NCI-H2196 (cell line): ENCODE results near the gene CPT1B.
"Not testable (repeated sequence)": the region's sequence is repeated elsewhere in the genome, so short reads cannot be mapped to it uniquely, and the experiment has no call there.

Experiments
- DNase-seq: peaks from one replicate; lab custom pipeline; 2025; ENCODE audit not compliant: unreplicated experiment; lab: John Stamatoyannopoulos, UW

CPT1B gene

DNA sequence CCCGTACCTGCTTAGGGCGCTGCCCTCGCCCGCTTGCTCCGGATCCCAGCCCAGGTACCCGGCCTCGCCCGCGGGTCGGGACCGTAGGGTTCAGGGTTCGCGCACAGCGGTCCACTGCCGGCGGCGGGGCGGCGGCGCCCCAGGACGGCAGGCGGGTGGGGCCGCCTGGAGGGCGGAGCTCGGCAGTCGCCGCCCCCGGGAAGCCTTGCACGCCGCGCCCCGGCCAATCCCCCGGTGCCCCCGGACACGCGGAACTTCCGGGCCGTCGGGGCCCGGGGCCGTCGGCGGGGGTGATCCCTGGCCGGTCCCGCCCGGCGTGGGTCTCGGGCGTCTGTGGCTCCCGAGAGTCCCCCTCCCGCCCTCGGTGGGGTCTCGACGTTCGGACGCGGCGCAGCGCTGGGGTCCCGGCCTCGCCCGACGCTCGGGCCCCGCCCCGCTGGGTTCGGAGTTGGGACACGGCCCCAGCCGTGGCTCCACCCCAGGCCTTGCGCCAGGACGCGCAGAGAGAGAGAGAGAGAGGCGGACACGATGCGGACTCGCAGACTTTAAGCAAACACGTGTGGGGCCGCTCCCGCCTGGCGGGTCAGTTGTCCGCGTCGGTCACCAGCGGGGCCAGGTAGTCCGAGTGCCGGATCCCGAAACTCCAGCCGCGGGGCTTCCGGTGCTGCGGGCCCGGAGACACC, 48.2 kb downstream of the CPT1B start, which contains the start of gene TYMP:
TYMP (minus strand) TSS at position 116 of the 683 bp plus-strand sequence. CDS start 303 bp downstream, outside the sequence.
- DNase-seq, result no peak

DNA sequence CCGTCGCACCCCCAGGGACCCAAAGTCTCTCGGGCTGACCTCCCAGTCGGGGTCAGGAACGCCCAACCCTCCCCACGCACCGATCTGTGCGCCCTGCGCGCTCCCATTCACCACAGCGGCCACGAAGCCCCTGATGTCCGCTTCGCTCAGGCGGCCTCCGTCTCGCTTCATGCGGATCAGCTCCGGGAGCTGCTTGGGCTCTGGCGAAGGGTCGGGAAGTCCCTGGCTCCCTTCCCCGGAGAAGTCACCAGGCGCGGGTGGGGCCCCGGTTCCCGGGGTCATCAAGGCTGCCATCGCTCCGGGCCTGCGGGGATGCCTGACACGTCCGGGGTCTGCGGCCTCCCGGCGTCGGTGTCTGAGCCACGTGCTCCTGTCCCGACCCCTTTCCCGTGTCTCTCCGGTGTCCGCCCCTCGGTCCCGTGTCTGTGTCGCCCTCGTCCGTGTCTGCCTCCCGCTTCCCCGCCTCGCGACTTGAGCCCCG, 48.8 kb downstream of the CPT1B start:
- no peak for DNase-seq

DNA sequence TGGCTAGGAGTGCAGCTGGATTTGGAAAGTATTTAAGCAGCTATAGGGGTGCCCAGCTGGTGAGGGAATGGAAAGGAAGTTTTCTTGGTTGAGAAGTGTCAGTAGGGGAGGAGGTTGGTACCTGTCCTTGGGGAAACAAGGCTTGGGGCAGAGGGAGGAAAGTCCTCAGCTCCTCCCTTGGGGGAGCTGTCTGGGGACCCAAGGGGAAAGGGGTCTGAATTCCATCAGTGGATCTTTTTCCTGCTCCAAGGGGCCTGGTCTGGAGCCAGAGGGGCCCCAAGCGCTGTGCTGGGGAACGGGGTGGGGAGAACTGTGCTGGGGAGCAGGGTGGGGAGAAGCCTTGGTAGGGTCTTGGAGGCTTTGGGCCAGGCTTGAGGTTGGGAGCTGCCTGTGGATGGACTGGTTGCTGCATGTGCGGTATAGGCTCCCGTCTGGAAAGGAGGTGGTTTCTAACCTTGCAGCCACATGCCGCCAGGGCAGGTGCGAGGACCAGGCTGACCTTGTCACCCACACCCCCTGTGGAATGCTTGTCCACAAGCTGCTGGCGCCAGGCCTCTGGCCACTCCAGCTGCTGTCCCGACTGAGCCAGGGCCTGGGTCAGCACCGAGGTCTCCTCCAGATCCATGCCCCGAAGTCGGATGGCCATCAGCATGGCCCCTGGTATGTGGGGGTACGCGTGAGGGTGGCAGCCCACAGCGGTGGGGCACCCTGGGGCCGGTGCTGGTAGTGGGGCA, 49.4 kb downstream of the CPT1B start:
- DNase-seq, result no peak

DNA sequence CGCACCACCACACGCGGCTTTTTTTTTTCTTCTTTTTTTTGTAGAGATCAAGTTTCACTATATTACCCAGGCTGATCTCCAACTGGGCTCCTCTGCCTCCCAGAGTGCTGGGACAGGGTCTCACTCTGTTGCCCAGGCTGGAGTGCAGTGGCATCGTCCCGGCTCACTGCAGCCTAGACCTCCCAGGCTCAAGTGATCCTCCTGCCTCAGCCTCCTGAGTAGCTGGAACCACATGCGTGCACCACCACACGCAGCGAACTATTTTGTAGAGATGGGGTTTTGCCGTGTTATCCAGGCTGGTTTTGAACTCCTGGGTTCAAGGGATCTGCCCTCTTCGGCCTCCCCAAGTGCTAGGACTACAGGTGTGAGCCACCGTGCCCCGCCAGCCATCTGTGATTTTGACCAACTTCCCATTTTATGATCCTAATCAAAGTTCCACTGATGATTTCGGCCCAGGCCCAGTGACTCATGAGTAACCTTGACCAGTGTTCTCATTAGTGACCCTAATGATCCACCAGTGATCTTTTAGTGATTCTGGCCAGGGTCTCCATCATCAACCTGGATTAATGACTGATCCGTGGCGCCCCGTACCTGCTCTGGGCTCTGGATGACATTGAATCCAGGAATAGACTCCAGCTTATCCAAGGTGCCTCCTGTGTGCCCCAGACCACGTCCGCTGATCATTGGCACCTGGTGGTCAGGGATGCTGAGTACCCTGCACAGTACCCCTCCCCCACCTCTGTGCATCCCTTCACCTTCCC, 50.1 kb downstream of the CPT1B start:
- DNase-seq, result no peak

DNA sequence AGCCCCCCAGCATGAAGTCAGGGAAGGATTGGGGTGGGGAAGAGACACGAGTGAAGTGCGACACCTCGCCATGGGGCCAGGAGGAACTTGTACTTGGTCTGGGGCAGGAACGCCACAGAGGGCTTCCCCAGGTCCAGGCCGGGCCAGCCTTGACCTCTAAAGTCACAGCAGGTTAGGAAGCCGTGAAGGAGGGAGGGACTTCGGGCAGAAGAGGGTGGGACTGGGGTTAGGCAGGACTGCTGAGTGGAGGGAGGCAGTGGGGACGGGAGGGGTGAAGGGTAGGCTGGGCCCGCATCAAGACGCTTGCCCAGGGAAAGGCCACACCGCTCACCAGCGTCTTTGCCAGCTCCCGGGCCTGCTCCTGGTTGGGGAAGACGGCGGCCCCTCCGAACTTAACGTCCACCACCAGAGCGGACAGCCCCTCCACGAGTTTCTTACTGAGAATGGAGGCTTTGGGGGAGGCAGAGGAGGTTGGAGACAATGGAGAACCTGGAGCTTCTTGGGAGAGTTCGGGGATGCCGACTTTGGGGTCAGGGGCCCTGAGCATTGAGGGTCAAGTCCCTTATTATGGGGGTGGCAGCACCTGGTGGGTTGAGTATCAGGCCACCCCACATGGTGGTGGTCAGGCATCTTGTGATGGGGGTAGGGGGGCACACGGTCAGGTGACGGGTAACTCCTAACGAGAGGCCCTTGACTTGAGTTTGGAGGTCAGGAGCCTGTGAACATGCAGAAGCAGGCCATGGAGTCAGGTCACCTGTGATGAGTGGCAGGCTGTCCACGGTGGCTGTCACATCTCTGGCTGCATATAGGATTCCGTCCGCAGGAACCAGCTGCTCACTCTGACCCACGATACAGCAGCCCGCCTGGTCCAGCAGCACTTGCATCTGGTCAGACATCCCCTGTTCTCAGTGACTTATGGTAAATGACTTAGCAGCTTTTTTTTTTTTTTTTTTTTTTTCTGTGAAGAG, 51.1 kb downstream of the CPT1B start:
- no peak for DNase-seq

DNA sequence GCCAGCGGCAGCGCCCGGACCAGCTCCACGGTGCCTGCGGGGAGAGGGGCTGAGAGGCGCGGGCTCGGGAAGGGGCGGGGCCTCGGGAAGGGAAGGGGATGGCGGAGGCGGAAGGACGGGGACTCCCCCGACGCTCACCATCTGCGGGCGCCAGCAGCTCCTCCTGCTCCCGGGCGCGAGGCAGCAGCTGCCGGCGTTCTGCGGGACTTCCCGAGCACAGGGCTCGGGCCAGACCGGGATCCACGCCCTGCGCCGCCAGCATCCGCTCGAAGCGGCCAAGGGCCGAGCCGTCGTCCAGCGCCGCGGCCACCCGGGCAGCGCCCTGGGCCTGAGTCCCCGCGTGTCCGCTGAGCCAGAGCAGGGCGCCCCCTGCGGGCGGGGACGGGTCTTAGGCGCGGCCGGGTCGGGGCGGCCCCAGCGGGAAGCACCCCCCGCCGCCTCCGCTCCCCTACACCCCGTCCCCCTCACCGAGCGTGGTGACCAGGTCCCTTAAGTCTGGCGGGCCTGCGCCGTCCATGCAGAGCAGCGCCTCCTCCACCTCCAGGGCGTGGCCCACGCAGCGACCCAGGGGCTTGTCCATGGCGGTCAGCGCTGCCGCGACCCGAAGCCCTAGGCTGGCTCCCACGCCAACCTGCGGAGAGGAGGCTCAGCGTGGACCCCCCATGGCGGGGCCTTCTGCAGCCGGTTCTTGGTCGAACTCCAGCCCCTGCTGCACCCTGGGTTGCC, 52.0 kb downstream of the CPT1B start:
- DNase-seq, result peak; percentile 50

DNA sequence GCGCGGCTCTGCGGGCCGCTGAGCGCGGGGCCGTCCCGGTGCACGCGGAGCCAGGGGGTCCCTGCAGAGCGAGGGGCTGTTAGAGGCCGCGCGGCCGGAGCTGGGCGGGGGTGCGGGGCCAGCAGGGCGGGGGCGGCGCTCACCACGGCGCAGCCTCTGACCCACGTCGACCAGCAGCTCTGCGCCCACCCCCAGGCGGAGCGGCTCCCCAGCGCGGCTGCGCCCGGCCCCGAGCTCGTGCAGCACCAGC, 52.4 kb downstream of the CPT1B start:
- no peak for DNase-seq

DNA sequence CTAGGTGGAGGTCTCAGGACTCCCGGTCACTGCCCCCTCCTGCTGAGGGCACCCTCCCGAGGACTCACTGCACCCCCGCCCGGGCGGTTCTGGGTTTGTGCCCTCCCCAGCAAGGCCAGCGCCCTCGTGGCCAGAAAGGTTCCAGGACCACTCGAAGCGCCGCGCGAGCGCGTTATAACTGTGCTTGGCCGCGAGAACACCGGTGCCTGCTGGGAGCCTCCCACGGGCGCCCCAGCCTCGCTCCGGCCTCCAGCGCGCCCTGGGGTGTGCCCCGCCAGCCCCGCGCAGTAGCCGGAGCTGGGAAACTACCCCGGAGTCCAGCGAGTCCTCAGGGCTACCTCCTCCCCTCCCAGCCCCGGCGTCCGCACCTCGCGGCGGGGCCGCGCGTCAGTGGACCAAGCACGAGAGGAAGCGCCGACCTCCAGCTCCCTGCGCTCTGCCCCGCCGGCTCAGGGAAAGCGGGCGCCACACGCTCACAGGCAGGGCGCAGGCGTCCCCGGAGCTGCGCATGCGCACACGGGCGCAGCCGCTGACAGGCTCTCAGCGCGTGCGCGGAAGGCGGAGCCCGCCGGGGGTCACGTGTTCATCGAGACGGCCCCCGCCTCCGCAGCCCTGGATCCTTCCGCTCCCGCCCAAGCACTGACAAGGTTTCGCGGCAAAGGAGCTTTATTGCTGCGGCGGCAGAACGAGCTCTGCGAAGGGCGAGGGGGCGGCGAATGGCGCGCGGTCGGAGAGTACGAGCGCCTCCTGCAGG, 52.9 kb downstream of the CPT1B start, which contains the start of gene SCO2:
SCO2 (minus strand) TSS at position 495 of the 754 bp plus-strand sequence. CDS start 1,187 bp downstream, outside the sequence.
- peak; percentile 90 for DNase-seq

DNA sequence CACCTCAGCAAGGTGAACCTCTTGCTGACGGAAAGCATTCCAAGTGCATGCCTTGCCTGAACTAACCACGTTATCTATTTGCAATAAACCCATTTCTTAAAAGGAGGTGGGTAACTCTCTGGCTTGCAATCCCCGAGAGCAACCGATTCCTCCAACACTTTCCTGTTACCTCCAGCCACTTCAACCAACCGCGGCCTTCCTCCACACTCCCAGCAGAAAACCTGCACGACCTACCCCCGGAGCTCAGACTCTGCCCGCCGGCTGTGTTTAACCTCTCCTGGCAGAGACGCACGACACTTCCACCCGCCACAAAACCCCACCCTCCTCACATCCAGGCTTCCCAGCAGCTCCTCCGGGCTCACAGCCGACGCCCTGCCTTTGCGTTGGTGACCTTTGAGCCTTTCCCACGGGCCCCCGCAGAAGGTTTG, 53.5 kb downstream of the CPT1B start:
- no peak for DNase-seq

DNA sequence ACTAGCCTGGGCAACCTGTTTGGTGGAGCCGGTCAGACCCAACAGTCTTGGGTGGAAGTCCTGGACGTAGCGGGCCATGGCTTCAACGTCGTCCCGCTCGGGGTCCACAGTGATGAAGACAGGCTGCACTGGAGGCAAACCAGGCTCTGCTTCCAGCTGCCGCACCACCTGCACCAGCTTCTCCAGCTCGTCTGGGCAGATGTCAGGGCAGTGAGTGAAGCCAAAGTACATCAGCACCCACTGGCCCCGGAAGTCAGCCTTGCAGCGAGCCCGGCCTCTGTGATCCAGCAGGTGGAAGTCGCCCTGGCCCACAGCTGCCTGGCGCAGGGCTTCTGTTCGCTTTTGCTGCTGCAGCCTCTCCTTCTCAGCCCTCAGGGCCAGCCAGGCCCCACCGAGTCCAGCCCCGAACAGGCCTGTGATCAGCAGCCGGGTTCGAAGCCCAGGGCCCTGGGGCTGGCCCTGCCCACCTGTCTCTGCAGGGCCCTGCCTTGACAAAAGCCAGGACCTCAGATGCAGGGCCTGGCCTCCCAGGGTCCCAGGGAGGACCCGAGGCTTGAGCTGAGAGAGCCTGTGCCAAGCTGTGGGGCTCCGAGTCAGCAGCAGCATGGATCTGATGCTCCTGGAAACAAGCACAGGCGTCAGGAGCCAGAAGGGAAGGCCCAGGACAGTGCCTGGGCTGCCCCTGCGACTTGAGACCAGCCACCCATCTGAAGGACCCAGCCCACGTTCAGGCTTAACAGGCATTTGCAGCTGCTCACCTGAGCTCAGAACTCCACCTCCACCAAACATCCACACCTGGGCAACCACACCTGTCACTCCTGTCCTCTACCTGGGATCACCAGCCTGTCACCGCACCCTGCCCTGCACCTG, 54.2 kb downstream of the CPT1B start:
- no peak for DNase-seq

DNA sequence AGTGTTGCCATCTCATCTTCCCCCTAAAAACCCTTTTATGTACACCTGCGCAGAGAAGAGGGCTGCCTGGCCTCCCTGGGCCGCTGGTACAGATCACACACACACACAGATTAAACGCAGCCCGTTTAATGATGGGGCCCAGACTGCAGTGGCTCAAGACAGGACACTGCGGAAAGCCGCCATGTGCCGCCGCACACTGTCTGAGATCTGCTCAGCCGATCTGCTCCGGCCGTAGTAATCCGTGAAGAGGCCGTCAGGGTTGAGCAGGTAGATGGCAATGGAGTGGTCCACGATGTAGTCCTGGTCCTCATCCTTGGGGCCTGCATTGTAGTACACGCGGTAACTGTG, 54.8 kb downstream of the CPT1B start:
- DNase-seq, result no peak

DNA sequence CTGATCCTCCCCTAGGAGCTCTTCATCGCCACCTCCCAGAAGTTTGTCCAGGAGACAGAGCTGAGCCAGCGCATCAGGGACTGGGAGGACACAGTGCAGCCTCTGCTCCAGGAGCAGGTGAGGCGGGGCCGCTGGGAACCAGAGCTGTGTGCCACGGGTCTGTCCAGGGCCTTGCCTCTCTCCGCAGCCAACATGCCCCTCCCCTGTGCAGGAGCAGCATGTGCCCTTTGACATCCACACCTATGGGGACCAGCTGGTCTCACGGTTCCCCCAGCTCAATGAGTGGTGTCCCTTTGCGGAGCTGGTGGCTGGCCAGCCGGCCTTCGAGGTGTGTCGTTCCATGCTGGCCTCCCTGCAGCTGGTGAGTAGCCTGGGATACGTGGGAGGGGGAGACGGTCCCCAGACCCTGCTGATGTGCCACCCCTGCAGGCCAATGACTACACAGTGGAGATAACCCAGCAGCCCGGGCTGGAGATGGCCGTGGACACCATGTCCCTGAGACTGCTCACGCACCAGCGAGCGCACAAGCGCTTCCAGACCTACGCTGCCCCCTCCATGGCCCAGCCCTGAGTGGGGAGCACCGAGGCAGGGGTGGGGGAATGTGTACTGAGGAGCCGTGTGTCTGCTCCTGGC, 55.3 kb downstream of the CPT1B start:
- no peak for DNase-seq

DNA sequence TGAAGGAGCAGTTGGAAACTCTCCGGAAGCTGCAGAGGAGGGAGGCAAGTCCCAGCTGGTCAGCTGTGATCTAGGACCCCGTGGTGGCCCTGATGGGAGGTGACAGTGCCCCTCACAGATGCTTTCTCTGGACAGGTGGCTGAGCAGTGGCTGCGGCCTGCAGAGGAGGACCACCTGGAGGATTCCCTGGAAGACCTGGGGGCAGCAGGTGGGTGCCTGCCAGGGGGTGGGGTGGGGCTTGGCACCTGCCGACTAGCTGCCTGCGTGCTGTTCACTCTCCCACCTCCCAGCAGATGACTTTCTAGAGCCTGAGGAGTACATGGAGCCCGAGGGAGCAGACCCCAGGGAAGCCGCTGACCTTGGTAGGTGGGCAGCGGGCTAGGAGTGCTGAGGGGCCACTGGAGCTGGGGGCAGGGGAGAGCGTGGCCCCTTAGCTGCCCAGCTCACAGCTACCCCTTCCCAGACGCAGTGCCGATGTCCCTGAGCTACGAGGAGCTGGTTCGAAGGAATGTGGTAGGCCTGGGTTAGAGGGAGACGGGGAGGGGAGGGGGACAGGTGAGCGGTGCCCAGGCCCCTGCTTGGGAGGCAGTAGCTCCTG, 55.9 kb downstream of the CPT1B start:
- no peak for DNase-seq

DNA sequence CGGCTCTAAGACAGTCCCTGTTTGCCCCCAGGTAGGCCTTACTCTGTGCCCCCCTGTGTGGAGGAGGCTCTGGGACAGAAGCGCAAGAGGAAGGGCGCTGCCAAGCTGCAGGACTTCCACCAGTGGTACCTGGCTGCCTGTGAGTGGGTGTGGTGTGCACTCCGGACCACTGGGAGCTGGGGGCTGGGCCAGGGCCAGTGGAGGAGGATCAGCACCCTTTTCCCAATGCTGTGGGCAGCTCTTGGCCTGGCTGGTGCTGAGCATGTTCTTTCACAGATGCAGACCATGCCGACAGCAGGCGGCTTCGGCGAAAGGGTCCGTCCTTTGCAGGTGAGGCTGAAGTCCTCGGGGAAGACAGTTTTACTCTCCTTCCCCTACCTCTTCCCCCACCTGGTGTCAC, 56.5 kb downstream of the CPT1B start:
- DNase-seq, result no peak

DNA sequence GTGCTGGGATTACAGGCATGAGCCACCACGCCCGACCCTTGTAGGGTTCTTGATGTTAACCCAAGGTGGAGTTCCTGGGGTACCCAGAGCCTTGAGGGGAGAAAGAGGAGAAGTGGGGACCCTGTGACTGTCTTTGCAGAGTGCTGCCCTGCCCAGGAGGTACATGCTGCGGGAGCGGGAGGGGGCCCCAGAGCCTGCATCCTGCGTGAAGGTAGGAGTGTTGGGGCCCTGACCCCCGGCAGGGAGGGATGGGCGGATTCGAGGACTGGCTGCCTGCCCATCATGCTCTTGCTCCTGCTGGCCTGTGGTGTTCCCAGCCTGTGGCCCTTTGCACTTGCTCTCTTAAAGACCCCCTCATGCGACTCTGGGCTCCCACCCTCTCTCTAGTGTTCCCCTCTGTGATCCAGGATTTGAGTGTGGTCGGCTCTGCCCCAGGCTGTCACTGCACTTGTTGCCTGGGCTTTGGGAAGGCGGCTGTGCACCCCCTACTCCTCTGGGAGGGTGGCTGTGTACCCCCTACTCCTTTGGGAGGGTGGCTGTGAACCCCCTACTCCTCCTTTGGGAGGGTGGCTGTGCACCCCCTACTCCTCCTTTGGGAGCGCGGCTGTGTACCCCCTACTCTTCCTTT, 57.3 kb downstream of the CPT1B start:
- no peak for DNase-seq

DNA sequence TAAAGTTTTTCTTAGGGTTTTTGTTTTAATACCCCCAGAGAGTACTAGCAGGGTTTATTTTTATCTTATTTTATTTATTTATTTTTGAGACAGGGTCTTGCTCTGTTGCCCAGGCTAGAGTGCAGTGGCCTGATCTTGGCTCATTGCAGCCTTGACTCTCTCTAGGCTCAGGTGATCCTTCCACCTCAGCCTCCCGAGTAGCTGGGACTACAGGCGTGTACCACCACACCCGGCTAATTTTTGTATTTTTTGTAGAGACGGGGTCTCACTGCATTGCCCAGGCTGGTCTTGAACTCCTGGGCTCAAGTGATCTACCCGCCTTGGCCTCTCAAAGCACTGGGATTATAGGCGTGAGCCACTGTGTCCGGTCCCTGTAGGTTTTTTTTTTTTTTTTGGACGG, 58.0 kb downstream of the CPT1B start:
- DNase-seq, result not testable (repeated sequence)

DNA sequence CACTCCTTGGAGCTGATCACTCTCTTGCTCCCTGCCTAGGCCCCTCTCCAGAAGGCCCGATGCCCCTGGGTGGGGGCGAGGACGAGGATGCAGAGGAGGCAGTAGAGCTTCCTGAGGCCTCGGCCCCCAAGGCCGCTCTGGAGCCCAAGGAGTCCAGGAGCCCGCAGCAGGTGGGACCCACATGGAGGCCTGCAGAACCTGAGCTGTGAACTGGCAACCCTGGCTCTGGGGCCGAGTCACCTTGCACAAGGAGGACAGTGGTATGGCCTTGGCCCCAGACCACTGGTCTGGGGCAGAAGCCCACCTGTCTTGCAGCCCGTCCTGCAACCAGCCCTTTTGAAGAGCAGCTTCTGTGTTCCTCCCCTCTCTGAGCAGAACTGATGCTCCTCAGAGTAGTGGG, 59.1 kb downstream of the CPT1B start:
- DNase-seq, result no peak
